Stimulated activated naive CD4-positive, alpha-beta T cell (primary cell): ENCODE measurements around the gene CCDC174.
"Not testable (repeated sequence)": the region's sequence is repeated elsewhere in the genome, so short reads cannot be mapped to it uniquely, and the experiment has no call there.

Experiments used
- DNase-seq, 6 experiments: peaks; one replicate each; lab custom pipeline; 2025; lab: John Stamatoyannopoulos, UW

Gene CCDC174

DNA sequence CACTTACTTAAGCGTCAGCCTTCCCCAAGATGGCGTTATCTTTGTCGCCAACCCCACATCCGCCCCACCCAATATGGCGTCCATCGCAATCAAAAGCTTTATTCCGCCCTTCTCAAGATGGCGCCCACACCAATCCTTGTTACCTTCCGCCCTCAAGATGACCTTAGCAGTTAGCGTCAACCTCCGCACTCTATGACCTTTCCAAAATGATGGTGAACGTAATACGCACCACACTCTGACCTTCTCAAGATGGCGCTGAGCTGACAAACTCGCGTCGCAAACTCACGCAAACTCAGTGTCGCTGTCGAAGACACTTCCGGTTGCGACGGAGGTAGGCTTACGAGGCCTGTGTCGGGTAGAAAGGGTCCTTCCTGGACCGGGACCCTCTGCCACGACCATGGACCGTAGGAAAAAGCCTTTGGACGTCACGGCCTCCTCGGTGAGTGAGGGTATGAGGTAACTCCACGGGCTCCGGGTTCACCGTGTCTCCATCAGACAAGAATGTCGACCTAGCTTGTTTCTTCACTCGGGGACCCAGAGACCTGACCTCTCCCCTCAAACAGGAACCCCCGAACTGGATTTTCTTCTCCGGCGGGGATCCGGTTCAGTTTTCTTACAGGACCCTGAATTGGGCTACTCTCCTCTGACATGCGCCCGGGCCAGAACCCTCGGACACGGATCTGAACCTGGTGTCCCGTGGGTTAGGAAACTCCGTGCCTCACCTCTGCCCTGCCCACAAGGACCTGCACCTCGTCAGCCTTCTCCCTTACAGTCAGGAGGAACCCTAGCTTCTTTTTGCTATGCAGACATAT, at the start of gene CCDC174:
TSS of gene CCDC174 (plus strand) at position 323 of the 812 bp plus-strand sequence. CDS start at position 398, 75 bp downstream.
- DNase-seq, result peak; percentile 90 to 97 (median 94)

- DNase-seq, result no peak
These were observed 49.4 kb upstream of the CCDC174 start for GRCh38 chr3:14602006-14602803.

DNA sequence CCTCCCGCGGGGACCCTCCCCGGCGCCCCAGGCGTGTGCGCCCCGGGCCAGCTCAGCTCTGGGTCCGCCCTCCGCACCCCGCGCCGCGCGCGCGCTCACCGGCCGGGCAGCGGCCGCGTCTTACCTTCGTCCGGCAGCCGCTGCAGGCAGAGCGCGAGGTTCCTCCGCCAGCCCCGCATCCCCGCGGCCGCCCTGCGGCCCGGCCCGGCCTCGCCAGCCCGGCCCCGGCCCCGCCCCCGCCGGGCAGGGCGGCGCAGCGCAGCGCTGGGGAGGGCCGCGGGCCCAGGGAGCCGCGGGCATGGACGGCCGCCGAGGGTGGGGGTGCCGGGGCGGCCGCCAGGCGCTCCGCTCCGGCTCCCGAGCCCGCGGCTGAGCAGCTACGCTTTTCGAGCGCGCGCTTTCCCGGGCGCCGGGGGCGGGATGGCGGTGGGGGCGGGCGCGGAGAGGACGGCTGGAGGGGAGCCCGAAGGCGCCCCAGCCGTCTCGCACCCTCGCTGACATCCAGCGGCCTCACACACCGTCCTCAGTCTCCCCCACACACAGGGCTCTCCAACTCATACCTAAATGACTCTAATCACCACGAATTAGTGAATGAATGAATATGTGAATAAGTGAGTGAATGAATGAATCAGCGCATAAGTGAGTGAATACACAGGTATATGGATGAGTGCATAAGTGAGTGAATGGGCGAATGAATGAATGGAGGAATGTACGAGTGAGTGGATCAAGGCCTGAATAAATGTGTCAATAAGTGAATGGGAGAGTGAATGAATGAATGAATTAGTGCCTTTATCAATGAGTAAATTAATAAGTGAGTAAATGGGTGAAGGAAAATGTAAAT, 48.5 kb upstream of the CCDC174 start:
- no peak for DNase-seq

DNA sequence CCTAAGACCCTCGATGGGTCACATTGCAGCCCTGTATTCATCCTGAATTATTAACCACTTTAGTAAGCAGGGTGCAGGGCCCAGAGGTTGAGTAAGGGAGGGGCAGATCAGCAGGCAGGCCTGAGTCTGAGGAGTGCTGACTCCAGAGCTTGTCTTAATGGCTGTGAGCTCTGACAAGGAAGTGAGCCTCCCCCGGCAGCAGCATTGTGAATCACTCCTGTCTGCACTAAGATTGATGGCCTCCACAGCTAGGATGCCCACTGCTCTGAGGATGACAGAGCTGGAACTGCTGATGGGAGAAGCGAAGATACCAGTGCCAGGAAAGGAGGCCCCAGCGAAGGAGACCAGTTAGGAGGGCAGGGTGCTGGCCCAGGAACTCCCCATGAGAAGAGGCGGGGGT, 46.5 kb upstream of the CCDC174 start:
- DNase-seq, result no peak

DNA sequence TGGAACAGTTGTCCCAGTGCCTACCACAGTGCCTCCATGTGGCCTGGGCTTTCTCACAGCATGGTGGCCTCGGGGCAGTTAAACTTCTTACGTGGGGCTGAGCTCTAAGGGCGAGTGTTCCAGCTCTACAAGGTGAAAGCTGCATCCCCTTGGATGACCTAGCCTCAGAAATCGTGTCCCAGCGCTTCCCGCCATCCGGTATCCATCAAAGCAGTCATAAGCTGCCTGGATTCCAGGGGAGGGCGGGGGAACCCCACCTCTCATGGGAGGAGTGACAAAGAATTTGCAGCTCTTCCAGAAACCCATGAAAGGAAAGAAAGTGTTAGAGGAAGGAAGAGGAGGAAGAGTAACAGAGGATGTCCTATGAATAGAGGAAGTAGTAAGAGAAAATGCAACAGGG, 45.8 kb upstream of the CCDC174 start:
- no peak for DNase-seq

- DNase-seq, result no peak
These were observed 44.8 kb upstream of the CCDC174 start for GRCh38 chr3:14606669-14607339.

GRCh38 chr3:14608298-14608697, 43.3 kb upstream of the CCDC174 start:
- DNase-seq, result no peak

DNA sequence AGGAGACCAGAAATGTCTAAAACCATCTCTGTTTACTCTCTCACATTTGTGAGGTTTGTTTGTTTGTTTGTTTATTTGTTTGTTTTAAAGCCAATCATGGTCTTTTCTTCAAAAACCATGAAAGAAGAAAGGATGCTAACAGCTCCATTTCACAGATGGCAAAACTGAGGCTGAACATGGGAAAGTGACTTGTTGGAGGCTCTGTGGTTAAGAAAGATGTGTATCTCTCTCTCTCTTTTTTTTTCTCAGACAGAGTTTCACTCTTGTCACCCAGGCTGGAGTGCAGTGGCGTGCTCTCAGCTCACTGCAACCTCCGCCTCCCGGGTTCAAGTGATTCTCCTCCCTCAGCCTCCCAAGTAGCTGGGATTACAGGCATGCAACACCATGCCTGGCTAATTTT, 42.5 kb upstream of the CCDC174 start:
- not testable (repeated sequence) for DNase-seq

GRCh38 chr3:14609506-14609905, 42.1 kb upstream of the CCDC174 start:
- no peak for DNase-seq

DNA sequence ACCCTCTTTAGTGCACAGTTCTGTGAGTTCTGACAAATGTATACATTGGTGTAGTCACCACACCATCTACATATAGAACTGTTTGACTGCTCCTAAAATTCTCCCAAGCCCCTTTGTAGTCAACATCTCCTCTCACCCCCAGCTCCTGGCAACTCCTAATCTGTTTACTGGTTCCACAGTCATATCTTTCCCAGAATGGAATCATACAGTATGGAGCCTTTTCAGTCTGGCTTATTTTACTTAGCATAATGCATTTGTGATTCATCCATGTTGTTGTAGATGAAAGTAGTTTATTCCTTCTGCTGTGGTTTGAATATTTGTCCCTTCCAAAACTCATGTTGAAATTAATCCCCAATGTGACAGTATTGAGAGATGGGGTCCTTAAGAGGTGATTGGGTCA, 41.6 kb upstream of the CCDC174 start:
- no peak for DNase-seq

DNA sequence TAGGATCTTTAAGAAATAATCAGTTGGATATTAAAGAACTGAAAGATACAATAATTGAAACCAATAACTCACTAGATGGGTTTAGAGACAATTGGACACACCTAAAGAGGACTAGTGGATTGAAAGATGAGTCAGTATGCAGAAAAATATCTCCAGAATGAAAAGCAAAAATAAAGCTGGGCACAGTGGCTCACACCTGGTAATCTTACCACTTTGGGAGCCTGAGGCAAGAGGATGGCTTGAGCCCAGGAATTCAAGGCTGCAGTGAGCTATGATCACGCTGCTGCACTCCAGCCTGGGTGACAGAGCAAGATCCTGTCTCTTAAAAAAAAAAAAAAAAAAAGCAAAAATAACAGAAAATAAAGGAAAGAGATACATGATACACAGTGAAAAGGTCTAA, 37.4 kb upstream of the CCDC174 start:
- DNase-seq, result no peak

DNA sequence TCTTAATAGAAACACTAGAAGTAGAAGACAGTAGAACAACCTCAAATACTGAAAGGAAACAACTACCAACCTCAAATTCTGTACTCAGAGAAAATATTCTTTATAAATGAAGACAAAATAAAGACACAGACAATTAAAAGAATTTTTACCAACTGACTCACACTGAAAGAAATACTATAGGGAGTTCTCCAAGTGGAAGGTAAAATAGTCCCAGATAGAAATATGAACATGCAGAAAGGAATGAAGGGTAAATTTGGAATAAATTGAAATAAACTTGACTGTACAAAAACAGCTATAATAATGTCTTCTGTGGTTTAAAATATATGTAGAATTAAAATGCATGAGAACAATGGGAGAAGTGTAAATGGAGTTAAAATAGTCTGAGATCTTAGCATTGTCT, 36.7 kb upstream of the CCDC174 start:
- DNase-seq, result no peak

- DNase-seq, result no peak
These were observed 34.7 kb upstream of the CCDC174 start for GRCh38 chr3:14616606-14617507.

DNA sequence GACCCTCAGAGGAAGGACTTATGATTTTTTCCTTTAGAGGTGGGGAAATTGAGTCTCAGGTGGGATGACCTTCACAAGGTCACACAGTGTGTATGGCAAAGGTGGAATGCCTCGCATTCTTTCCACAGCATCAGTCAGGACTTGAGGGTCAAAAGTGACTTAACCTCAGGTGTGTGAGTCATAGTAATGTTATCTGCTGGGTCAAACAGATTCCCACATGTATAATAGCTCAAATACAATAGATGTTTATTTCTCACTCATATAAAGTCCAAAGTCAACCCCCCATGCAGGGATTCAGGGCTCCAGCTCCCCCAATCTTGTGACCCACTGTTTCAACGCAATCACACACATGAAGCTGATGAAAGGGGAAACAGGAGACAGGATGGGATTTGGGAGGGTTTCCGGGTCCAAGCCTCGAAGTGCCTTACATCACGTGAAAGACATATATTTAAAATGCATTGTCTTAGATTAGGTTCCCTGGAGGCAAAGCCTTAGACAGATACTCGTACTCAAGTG, 34.0 kb upstream of the CCDC174 start:
- DNase-seq, result no peak

- no peak for DNase-seq
These were observed 32.0 kb upstream of the CCDC174 start for GRCh38 chr3:14619605-14620004.

GRCh38 chr3:14620512-14620911, 31.1 kb upstream of the CCDC174 start:
- DNase-seq, result no peak

DNA sequence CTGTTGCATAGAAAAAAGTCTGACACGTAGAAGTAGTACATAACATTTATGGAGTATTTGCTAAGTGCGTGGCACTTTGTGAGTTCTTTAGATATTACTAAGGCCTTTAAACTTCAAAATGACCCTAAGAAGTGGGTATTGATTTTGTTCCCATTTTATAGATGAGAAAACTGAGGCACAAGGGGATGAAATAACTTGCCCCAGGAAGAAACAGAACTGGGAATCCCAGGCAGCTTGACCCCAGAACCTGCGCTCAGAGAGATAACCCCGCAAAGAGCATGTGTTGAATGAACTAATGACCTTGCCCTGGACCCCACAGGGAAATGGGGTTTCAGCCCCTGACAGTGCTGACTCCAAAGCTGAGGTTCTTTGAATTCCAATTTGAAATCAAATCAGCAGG, 30.5 kb upstream of the CCDC174 start:
- no peak for DNase-seq

DNA sequence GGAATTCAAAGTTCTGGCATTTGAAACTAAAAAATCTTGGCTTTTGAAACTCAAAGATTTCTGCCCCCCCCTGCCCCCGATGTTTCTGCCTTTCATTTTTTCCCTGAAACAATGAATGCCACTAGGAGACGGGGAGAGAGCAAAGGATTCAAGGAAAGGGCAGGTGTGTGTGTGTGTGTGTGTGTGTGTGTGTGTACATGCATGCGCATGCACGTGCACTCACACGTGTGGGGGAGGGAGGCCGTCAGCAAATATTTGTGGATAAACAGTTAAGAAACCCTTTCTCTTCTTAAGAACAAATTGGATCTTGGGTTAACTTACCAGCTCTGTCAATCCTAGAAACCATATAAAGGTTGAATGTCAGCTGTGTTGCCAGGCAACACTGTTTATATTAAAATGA, 29.2 kb upstream of the CCDC174 start:
- no peak for DNase-seq

DNA sequence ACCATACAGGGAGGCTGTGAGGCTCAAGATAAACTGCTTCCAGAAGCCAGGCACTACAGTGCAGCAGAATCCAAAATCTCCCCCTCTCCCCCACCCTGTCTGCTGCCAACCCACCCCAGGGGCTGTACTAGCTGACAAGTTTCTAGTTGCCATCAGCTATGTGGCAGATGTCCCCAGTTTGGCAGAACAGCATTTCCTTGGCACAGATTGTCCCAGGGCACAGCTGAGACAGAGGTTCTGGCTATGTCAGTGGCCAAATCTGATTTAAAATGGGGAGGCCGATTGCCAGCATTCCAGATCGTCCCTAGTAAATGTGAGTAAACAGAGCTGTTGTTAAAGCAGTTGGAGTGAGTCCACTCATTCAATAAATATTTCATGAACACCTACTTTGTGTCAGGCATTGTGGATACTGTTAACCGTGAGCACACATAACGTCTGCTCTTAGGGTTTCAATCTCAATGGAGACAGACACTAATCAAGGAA, 28.0 kb upstream of the CCDC174 start:
- DNase-seq, result no peak

DNA sequence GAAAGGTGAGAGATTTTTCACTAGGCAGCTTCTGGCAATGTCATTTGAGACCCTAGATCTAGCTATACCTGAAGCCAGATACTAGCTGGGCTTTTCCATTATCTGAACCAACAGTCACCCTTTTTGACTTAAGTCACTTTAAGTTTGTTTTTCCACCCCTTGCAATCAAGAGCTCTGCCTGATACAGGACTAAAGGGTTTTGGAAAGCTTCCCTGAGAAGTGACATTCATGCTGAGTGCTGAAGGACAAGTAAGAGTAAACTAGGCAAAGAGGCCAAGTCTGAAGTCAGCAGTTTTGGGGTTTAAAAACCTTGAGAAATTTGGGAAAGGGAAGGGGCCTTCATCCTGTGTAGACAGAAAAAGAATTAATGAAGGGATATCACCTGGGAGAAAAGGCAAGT, 27.1 kb upstream of the CCDC174 start:
- DNase-seq, result no peak
